Ovary (tissue), 9 donors: ENCODE data around the gene COLGALT1. TPM values are rescaled to one million over a fixed set of nuclear protein-coding genes. Genes with fewer than 3 reads are reported as not detected.

Experiments
- DNase-seq, 5 donors: peaks; one replicate each; pipeline ENCODE4 v3.0.0-alpha.2; 2019 to 2020
- H3K27ac ChIP-seq, 2 donors: fragments of 200-600 bp; one replicate each; pipeline versions ENCODE4 v1.5.1 to v1.8.0; 2019 to 2022
- H3K27me3 ChIP-seq: fragments of 200-600 bp; one replicate; pipeline ENCODE4 v1.8.0; 2022
- H3K36me3 ChIP-seq: fragments of 200-600 bp; sonication (generic); one replicate; pipeline ENCODE4 v1.5.1; 2019
- H3K4me1 ChIP-seq: one replicate; pipeline ENCODE4 v1.8.1; 2013; ENCODE audit warnings: mild to moderate bottlenecking, moderate library complexity; ENCODE audit not compliant: insufficient read depth
- H3K4me3 ChIP-seq: fragments of 200-600 bp; sonication (generic); one replicate; pipeline ENCODE4 v1.5.1; 2017
- H3K9me3 ChIP-seq, 2 donors: fragments of 200-600 bp in 1 of 2; sonication (generic) in 1 of 2; one replicate each; pipeline versions ENCODE4 v1.5.1 to v1.8.1; 2013 to 2019; ENCODE audit warnings: mild to moderate bottlenecking in 1 of 2, moderate library complexity in 1 of 2
- CTCF ChIP-seq, 3 donors: fragments of 450-650 bp in 2 of 3; fragments of 200-600 bp in 1 of 3; IDR thresholded peaks; one replicate each; pipeline versions ENCODE4 v1.5.1 to v1.8.0; 2016 to 2022; ENCODE audit warnings: antibody characterized with exemption in 3 of 3, mild to moderate bottlenecking in 1 of 3
- EP300 ChIP-seq: sonication (generic); formaldehyde crosslinking; IDR thresholded peaks from one replicate; pipeline ENCODE4 v1.6.1; 2017; ENCODE audit warnings: antibody characterized with exemption
- POLR2A ChIP-seq: fragments of 450-650 bp; IDR thresholded peaks from one replicate; pipeline ENCODE4 v1.6.1; 2017; ENCODE audit warnings: antibody characterized with exemption, mild to moderate bottlenecking, moderate library complexity
- WGBS, 3 donors: extraction: QIAGEN DNeasy Blood & Tissue Kit in 1 of 3; methylation state at CpG; one replicate each; pipeline versions ENCODE4 v1.1.5 to v1.1.7; 2013 to 2017; 5-methylcytosine and 5-hydroxymethylcytosine counted together
- intact Hi-C, 4 donors: fragments of 100-400 bp; cut with DNase I; formaldehyde crosslinking; loops; one replicate each; pipeline versions ENCODE4 v1.11.0 to v1.15.1; 2022 to 2023
- polyA plus RNA-seq, 2 donors: library from polyadenylated mRNA; stranded (reverse); fragments of 200-250 nt in 1 of 2; fragments of 350-450 nt in 1 of 2; fragmentation: Illumina TruSeq in 1 of 2; extraction: RNeasy Lipid Tissue Mini Kit (QIAGEN cat#74804) in 1 of 2; gene quantifications; one replicate each; pipeline ENCODE4 v1.2.3, GENCODE V29; 2013 to 2014
- total RNA-seq, 7 donors: library from RNA; depleted of rRNA in 2 of 7; stranded (reverse); fragments of >200 nt in 2 of 7; fragmentation: NEBNext Ultra II Directional in 3 of 7; extraction: Animal tissue kit (Norgen Biotek cat#: 25700) in 3 of 7; gene quantifications; one replicate each; pipeline versions ENCODE4 v1.1.0 to v1.2.4, GENCODE V29; 2016 to 2023
- donor health status: DM: no; HTN: no; CAD: no; lungs with moderate emphysema.
- donor health status: DM: no; HTN: no; CAD: no.
- donor health status: Bipolar disorder and iron deficiency.
- donor health status: DM: yes; HTN: yes; CAD: no.
- donor health status: DM: no; HTN: no; CAD: no.
- donor health status: DM: yes; HTN: yes; CAD: no.

COLGALT1 gene
- total and polyA plus RNA-seq, 9 donors: 30.4 to 75.2 (median 45.2) TPM

- no peak overlapping the region for H3K4me3 ChIP-seq
- no peaks in the 10 kb centered on the region for H3K27me3 ChIP-seq
- no peaks in the 10 kb centered on the region for H3K4me1 ChIP-seq
- no peaks in the 10 kb centered on the region for H3K36me3 ChIP-seq
- TF ChIP-seq POLR2A: no peak
- TF ChIP-seq CTCF (IDR thresholded peaks at IDR 0.05): no peak
- TF ChIP-seq EP300: no peak
- no peak overlapping the region for H3K27ac ChIP-seq
- intact Hi-C loops: no loop called here
- no peak for DNase-seq
- no peaks in the 10 kb centered on the region for H3K9me3 ChIP-seq
- WGBS, 3 donors: 7 to 19% (median 11%) methylated on average over 8 of the region's 8 CpGs
Observed at GRCh38 chr19:17530586-17530985, 24.9 kb upstream of the COLGALT1 start.

- Histone ChIP-seq H3K27ac (no peak overlapping the region), H3K27me3 (no peaks in the 10 kb centered on the region), H3K4me3 (no peak overlapping the region), H3K36me3 (no peaks in the 10 kb centered on the region), H3K4me1 (no peaks in the 10 kb centered on the region), H3K9me3 (no peaks in the 10 kb centered on the region)
- no peak for DNase-seq
- 65 to 78% (median 72%) methylated on average over 16 of the region's 16 CpGs for WGBS, 3 donors
- intact Hi-C loops: no loop called here
- TF ChIP-seq EP300 (no peak), POLR2A (no peak), CTCF (IDR thresholded peaks at IDR 0.05) (no peak)
Observed at GRCh38 chr19:17532116-17532515, 23.3 kb upstream of the COLGALT1 start.

GRCh38 chr19:17532557-17532956 is 22.9 kb upstream of the COLGALT1 start:
- no peak overlapping the region for H3K4me3 ChIP-seq
- no peaks in the 10 kb centered on the region for H3K36me3 ChIP-seq
- no peaks in the 10 kb centered on the region for H3K4me1 ChIP-seq
- intact Hi-C loops: no loop called here
- TF ChIP-seq POLR2A (no peak), CTCF (IDR thresholded peaks at IDR 0.05) (no peak), EP300 (no peak)
- no peaks in the 10 kb centered on the region for H3K27me3 ChIP-seq
- 46 to 56% (median 56%) methylated on average over 7 of the region's 7 CpGs for WGBS, 3 donors
- DNase-seq: no peak
- no peaks in the 10 kb centered on the region for H3K9me3 ChIP-seq
- H3K27ac ChIP-seq: no peak overlapping the region

- DNase-seq: no peak
- no peaks in the 10 kb centered on the region for H3K9me3 ChIP-seq
- H3K36me3 ChIP-seq: no peaks in the 10 kb centered on the region
- TF ChIP-seq POLR2A (no peak), EP300 (no peak), CTCF (IDR thresholded peaks at IDR 0.05) (no peak)
- intact Hi-C loops: no loop called here
- no peaks in the 10 kb centered on the region for H3K27me3 ChIP-seq
- no peak overlapping the region for H3K27ac ChIP-seq
- H3K4me1 ChIP-seq: no peaks in the 10 kb centered on the region
- no peak overlapping the region for H3K4me3 ChIP-seq
Observed at GRCh38 chr19:17534767-17535166, 20.7 kb upstream of the COLGALT1 start.

- 66 to 81% (median 69%) methylated on average over 6 of the region's 6 CpGs for WGBS, 3 donors
- intact Hi-C loops: no loop called here
- Histone ChIP-seq H3K27ac (no peak overlapping the region), H3K9me3 (no peaks in the 10 kb centered on the region), H3K4me1 (no peaks in the 10 kb centered on the region), H3K4me3 (no peak overlapping the region), H3K36me3 (no peaks in the 10 kb centered on the region), H3K27me3 (no peaks in the 10 kb centered on the region)
- no peak for DNase-seq
- TF ChIP-seq EP300: no peak
Observed at GRCh38 chr19:17536955-17537354, 18.5 kb upstream of the COLGALT1 start.
